Ramos (cell line): ENCODE measurements around the gene RPL27.
"Not testable (repeated sequence)": the region's sequence is repeated elsewhere in the genome, so short reads cannot be mapped to it uniquely, and the experiment has no call there.

Source experiments
- in situ Hi-C: fragments of 300-500 bp; cut with MboI; formaldehyde crosslinking; loops from one replicate; pipeline ENCODE4 v1.14.3; 2022; ENCODE audit warnings: low sequenced_read_pairs; ENCODE audit not compliant: unreplicated experiment

The RPL27 gene

GRCh38 chr17:42997984-42998938 is at the start of gene RPL27:
TSS of gene RPL27 (plus strand) at chr17:42998419. CDS start at chr17:42998751, 332 bp downstream.
- in situ Hi-C loops = no loop called here

- in situ Hi-C loops = loop anchor here (10.0 kb wide), 1 partner anchor 55 kb away; no protein-coding TSS in a partner anchor
Observed at GRCh38 chr17:42950044-42950783, 48.0 kb upstream of the RPL27 start.

- in situ Hi-C loops = loop anchor here (10.0 kb wide), 1 partner anchor 59 kb away; no protein-coding TSS in a partner anchor
Observed at GRCh38 chr17:42953669-42954068, 44.5 kb upstream of the RPL27 start.

GRCh38 chr17:42964161-42964932 is 33.9 kb upstream of the RPL27 start, which contains the start of gene AARSD1:
TSS of gene AARSD1 (minus strand) at chr17:42964454. CDS start at chr17:42964440, 14 bp downstream.
- in situ Hi-C loops = no loop called here

- in situ Hi-C loops = no loop called here
Observed at GRCh38 chr17:42967925-42968324, 30.3 kb upstream of the RPL27 start.

- in situ Hi-C loops = no loop called here
Observed at GRCh38 chr17:42969001-42969581, 29.1 kb upstream of the RPL27 start.

- in situ Hi-C loops = no loop called here
Observed at GRCh38 chr17:42971589-42971988, 26.6 kb upstream of the RPL27 start.

- in situ Hi-C loops = not testable (repeated sequence)
Observed at GRCh38 chr17:42973323-42973722, 24.9 kb upstream of the RPL27 start.

- in situ Hi-C loops = no loop called here
Observed at GRCh38 chr17:42975265-42975664, 23.0 kb upstream of the RPL27 start.

- in situ Hi-C loops = not testable (repeated sequence)
Observed at GRCh38 chr17:42975701-42976100, 22.5 kb upstream of the RPL27 start.

- in situ Hi-C loops = loop anchor here (10.0 kb wide), 1 partner anchor 405 kb away; the partner anchor contains the start of gene PSMC3IP
Observed at GRCh38 chr17:42979511-42980273, 18.5 kb upstream of the RPL27 start, which contains the start of gene PTGES3L. TSS of gene PTGES3L (minus strand) at chr17:42980080. CDS start at chr17:42980053, 27 bp downstream.

- in situ Hi-C loops = loop anchor here (10.0 kb wide), 1 partner anchor 406 kb away; the partner anchor contains the start of gene PSMC3IP
Observed at GRCh38 chr17:42980274-42980765, 17.9 kb upstream of the RPL27 start, which contains the start of gene RUNDC1. TSS of gene RUNDC1 (plus strand) at chr17:42980565. CDS start at chr17:42980577, 12 bp downstream.

GRCh38 chr17:42980766-42981397 is 17.3 kb upstream of the RPL27 start:
- in situ Hi-C loops = loop anchor here (10.0 kb wide), 1 partner anchor 406 kb away; the partner anchor contains the start of gene PSMC3IP

GRCh38 chr17:42982266-42982665 is 16.0 kb upstream of the RPL27 start:
- in situ Hi-C loops = loop anchor here (10.0 kb wide), 1 partner anchor 407 kb away; the partner anchor contains the start of gene PSMC3IP

- in situ Hi-C loops = loop anchor here (10.0 kb wide), 1 partner anchor 410 kb away; the partner anchor contains the start of gene PSMC3IP
Observed at GRCh38 chr17:42985225-42985624, 13.0 kb upstream of the RPL27 start.

GRCh38 chr17:42989141-42989540 is 9.1 kb upstream of the RPL27 start:
- in situ Hi-C loops = loop anchor here (10.0 kb wide), 1 partner anchor 414 kb away; the partner anchor contains the start of gene PSMC3IP
